Neural cell (in vitro differentiated cells): ENCODE results near the gene DLK2. TPM values are rescaled to one million over a fixed set of nuclear protein-coding genes. Genes with fewer than 3 reads are reported as not detected.

Source experiments
- H2AFZ ChIP-seq: fragments of 200-600, 300-800 bp; sonication (generic), shearing (Covaris generic); 2 replicates; pipeline ENCODE4 v1.6.0; 2014; ENCODE audit warnings: low read depth, mild to moderate bottlenecking, antibody characterized with exemption, low read length, moderate library complexity
- H3F3A ChIP-seq: fragments of 200-600 bp; shearing (Covaris generic); 2 replicates; pipeline ENCODE4 v1.6.1; 2016; ENCODE audit warnings: mild to moderate bottlenecking, moderate library complexity, mixed read lengths, antibody characterized with exemption, low read length; ENCODE audit not compliant: insufficient read depth, poor library complexity, severe bottlenecking
- H3K27ac ChIP-seq: fragments of 200-600, 300-800 bp; sonication (generic), shearing (Covaris generic); 2 replicates; pipeline ENCODE4 v1.5.1; 2014; ENCODE audit warnings: mild to moderate bottlenecking, low read length, moderate library complexity
- H3K27me3 ChIP-seq: fragments of 300-800, 200-600 bp; sonication (generic), shearing (Covaris generic); 2 replicates; pipeline ENCODE4 v1.6.0; 2014; ENCODE audit warnings: mild to moderate bottlenecking, low read depth, low read length, moderate library complexity; ENCODE audit not compliant: insufficient read depth
- H3K36me3 ChIP-seq: fragments of 300-800, 200-600 bp; sonication (generic), shearing (Covaris generic); 2 replicates; pipeline ENCODE4 v1.5.1; 2014; ENCODE audit warnings: mild to moderate bottlenecking, antibody characterized with exemption, low read length, moderate library complexity; ENCODE audit not compliant: insufficient read depth
- H3K4me2 ChIP-seq: fragments of 300-800, 200-600 bp; sonication (generic), shearing (Covaris generic); 2 replicates; pipeline ENCODE4 v1.6.0; 2014; ENCODE audit warnings: mild to moderate bottlenecking, low read length
- H3K4me3 ChIP-seq: fragments of 300-800, 200-600 bp; sonication (generic), shearing (Covaris generic); 2 replicates; pipeline ENCODE4 v1.5.1; 2014; ENCODE audit warnings: mild to moderate bottlenecking, low read length, moderate library complexity
- H3K79me2 ChIP-seq: fragments of 200-600 bp; shearing (Covaris generic); replicated peaks from 2 replicates; pipeline ENCODE4 v1.6.0; 2014; ENCODE audit warnings: mild to moderate bottlenecking, low read length, moderate library complexity; ENCODE audit not compliant: insufficient read depth
- H3K9ac ChIP-seq: fragments of 300-800, 200-600 bp; sonication (generic), shearing (Covaris generic); 2 replicates; pipeline ENCODE4 v1.6.1; 2016; ENCODE audit warnings: mild to moderate bottlenecking, low read length, mixed read lengths
- H3K9me2 ChIP-seq: fragments of 200-600 bp; shearing (Covaris generic); 2 replicates; pipeline ENCODE4 v1.6.1; 2016; ENCODE audit warnings: mild to moderate bottlenecking, low read length, mixed read lengths; ENCODE audit not compliant: insufficient read depth
- H3K9me3 ChIP-seq: fragments of 200-600, 300-800 bp; sonication (generic), shearing (Covaris generic); 2 replicates; pipeline ENCODE4 v1.6.1; 2016; ENCODE audit warnings: mild to moderate bottlenecking, mixed run types, low read length, moderate library complexity, mixed read lengths
- H4K20me1 ChIP-seq: fragments of 200-600 bp; shearing (Covaris generic); 2 replicates; pipeline ENCODE4 v1.6.1; 2016; ENCODE audit warnings: mild to moderate bottlenecking, mixed run types; ENCODE audit not compliant: insufficient read depth
- EP300 ChIP-seq: fragments of 450-650 bp; conservative IDR thresholded peaks from 2 replicates; pipeline ENCODE4 v1.6.1; 2014; ENCODE audit warnings: antibody characterized with exemption, mild to moderate bottlenecking, moderate library complexity; ENCODE audit not compliant: poor library complexity, severe bottlenecking
- EZH2 ChIP-seq: fragments of 200-600, 300-800 bp; shearing (Covaris generic), sonication (generic); IDR thresholded peaks from 2 replicates; pipeline ENCODE4 v1.6.1; 2014; ENCODE audit warnings: antibody characterized with exemption, low read length, borderline replicate concordance, mild to moderate bottlenecking; ENCODE audit not compliant: insufficient read depth, poor library complexity, severe bottlenecking
- MXI1 ChIP-seq: fragments of 450-650 bp; conservative IDR thresholded peaks from 2 replicates; pipeline ENCODE4 v1.6.1; 2014; ENCODE audit warnings: antibody characterized with exemption, mild to moderate bottlenecking; ENCODE audit not compliant: poor library complexity, severe bottlenecking
- POLR2AphosphoS5 ChIP-seq: IDR thresholded peaks from 2 replicates; pipeline ENCODE4 v1.6.1; 2012
- RAD21 ChIP-seq: fragments of 450-650 bp; conservative IDR thresholded peaks from 2 replicates; pipeline ENCODE4 v1.6.1; 2014; ENCODE audit warnings: antibody characterized with exemption, mild to moderate bottlenecking, moderate library complexity
- SMC3 ChIP-seq: fragments of 450-650 bp; conservative IDR thresholded peaks from 2 replicates; pipeline ENCODE4 v1.6.1; 2014; ENCODE audit warnings: antibody characterized with exemption, mild to moderate bottlenecking, moderate library complexity; ENCODE audit not compliant: poor library complexity
- TAF1 ChIP-seq: IDR thresholded peaks from 2 replicates; pipeline ENCODE4 v1.6.1; 2012; ENCODE audit warnings: low read depth
- polyA plus RNA-seq: library from polyadenylated mRNA; depleted of rRNA; stranded (reverse); fragments of >200 nt; gene quantifications from 2 replicates; pipeline ENCODE4 v1.2.3, GENCODE V29; 2014
- small RNA-seq, 3 experiments: library from RNA; depleted of rRNA; stranded (forward); fragments of <200 nt; gene quantifications; one replicate each; pipeline ENCODE3, GENCODE V24; 2012
- TF ChIP-seq, protein P1 (sequence below): fragments of 450-650 bp; IDR thresholded peaks from 2 replicates; pipeline ENCODE4 v1.5.1; 2014; ENCODE audit warnings: antibody characterized with exemption, mild to moderate bottlenecking, moderate library complexity; ENCODE audit not compliant: poor library complexity, severe bottlenecking
- TF ChIP-seq, protein P2 (sequence below): IDR thresholded peaks from 2 replicates; pipeline ENCODE4 v1.6.1; 2012; ENCODE audit warnings: borderline replicate concordance

Gene DLK2
- polyA plus RNA-seq, 1 donor from 2014 or later: 19.8 TPM

GRCh38 chr6:43401730-43402129, 53.6 kb downstream of the DLK2 start:
- Histone ChIP-seq H2AFZ (no peak overlapping the region), H3K9ac (no peak overlapping the region), H3K9me3 (no peaks in the 10 kb centered on the region), H3K36me3 (no peaks in the 10 kb centered on the region), H3K79me2 (no peaks in the 10 kb centered on the region), H3K4me2 (no peak overlapping the region), H3K27ac (no peak overlapping the region), H3K4me3 (no peak overlapping the region), H4K20me1 (no peaks in the 10 kb centered on the region), H3K27me3 (no peaks in the 10 kb centered on the region), H3F3A (no peaks in the 10 kb centered on the region), H3K9me2 (no peaks in the 10 kb centered on the region)
- TF ChIP-seq POLR2AphosphoS5: no peak
- no peak for TF ChIP-seq MXI1
- no peak for TF ChIP-seq SMC3
- TF ChIP-seq TAF1: no peak
- TF ChIP-seq RAD21: no peak
- TF ChIP-seq EP300: no peak
- TF ChIP-seq, protein P1, sequence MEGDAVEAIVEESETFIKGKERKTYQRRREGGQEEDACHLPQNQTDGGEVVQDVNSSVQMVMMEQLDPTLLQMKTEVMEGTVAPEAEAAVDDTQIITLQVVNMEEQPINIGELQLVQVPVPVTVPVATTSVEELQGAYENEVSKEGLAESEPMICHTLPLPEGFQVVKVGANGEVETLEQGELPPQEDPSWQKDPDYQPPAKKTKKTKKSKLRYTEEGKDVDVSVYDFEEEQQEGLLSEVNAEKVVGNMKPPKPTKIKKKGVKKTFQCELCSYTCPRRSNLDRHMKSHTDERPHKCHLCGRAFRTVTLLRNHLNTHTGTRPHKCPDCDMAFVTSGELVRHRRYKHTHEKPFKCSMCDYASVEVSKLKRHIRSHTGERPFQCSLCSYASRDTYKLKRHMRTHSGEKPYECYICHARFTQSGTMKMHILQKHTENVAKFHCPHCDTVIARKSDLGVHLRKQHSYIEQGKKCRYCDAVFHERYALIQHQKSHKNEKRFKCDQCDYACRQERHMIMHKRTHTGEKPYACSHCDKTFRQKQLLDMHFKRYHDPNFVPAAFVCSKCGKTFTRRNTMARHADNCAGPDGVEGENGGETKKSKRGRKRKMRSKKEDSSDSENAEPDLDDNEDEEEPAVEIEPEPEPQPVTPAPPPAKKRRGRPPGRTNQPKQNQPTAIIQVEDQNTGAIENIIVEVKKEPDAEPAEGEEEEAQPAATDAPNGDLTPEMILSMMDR: no peak
- no peak for TF ChIP-seq EZH2
- TF ChIP-seq, protein P2, sequence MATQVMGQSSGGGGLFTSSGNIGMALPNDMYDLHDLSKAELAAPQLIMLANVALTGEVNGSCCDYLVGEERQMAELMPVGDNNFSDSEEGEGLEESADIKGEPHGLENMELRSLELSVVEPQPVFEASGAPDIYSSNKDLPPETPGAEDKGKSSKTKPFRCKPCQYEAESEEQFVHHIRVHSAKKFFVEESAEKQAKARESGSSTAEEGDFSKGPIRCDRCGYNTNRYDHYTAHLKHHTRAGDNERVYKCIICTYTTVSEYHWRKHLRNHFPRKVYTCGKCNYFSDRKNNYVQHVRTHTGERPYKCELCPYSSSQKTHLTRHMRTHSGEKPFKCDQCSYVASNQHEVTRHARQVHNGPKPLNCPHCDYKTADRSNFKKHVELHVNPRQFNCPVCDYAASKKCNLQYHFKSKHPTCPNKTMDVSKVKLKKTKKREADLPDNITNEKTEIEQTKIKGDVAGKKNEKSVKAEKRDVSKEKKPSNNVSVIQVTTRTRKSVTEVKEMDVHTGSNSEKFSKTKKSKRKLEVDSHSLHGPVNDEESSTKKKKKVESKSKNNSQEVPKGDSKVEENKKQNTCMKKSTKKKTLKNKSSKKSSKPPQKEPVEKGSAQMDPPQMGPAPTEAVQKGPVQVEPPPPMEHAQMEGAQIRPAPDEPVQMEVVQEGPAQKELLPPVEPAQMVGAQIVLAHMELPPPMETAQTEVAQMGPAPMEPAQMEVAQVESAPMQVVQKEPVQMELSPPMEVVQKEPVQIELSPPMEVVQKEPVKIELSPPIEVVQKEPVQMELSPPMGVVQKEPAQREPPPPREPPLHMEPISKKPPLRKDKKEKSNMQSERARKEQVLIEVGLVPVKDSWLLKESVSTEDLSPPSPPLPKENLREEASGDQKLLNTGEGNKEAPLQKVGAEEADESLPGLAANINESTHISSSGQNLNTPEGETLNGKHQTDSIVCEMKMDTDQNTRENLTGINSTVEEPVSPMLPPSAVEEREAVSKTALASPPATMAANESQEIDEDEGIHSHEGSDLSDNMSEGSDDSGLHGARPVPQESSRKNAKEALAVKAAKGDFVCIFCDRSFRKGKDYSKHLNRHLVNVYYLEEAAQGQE: no peak

Small RNAs within 50 kb of the gene (small RNA-seq; reads per million reads assigned to genes)
- 0 to 0.03 (median 0) reads per million in 3 experiments for gene MIR6780B
- 0 reads per million in 3 experiments for gene RNU6-1113P

Other genes with a start within 250 kb of the DLK2 start
- gene DNPH1, start 226.1 kb downstream of the DLK2 start, polyA plus RNA-seq: 48.3 and 65.5 TPM in 2 replicates
- 4.2 and 6.8 TPM in 2 replicates for gene TTBK1, start 212.1 kb downstream of the DLK2 start, polyA plus RNA-seq
- gene SLC22A7, start 157.3 kb downstream of the DLK2 start, polyA plus RNA-seq: 2.3 and 2.4 TPM in 2 replicates
- 3.7 and 11.6 TPM in 2 replicates for gene CRIP3, start 146.7 kb downstream of the DLK2 start, polyA plus RNA-seq
- gene ZNF318, start 85.9 kb downstream of the DLK2 start, polyA plus RNA-seq: 11.7 and 16.1 TPM in 2 replicates
- 22.4 and 29.6 TPM in 2 replicates for gene ABCC10, start 28.0 kb downstream of the DLK2 start, polyA plus RNA-seq
- 11.4 and 12.6 TPM in 2 replicates for gene TJAP1, start 22.0 kb upstream of the DLK2 start, polyA plus RNA-seq
- 4.7 and 6.9 TPM in 2 replicates for gene LRRC73, start 54.8 kb upstream of the DLK2 start, polyA plus RNA-seq
- gene YIPF3, start 61.4 kb upstream of the DLK2 start, polyA plus RNA-seq: 236 and 244 TPM in 2 replicates
- gene POLR1C, start 61.5 kb upstream of the DLK2 start, polyA plus RNA-seq: 62.0 and 88.7 TPM in 2 replicates
- gene XPO5, start 120.5 kb upstream of the DLK2 start, polyA plus RNA-seq: 28.5 and 36.0 TPM in 2 replicates
- gene POLH, start 120.6 kb upstream of the DLK2 start, polyA plus RNA-seq: 6.5 and 9.1 TPM in 2 replicates
- gene GTPBP2, start 173.7 kb upstream of the DLK2 start, polyA plus RNA-seq: 103 and 117 TPM in 2 replicates
- gene MAD2L1BP, start 180.3 kb upstream of the DLK2 start, polyA plus RNA-seq: 43.2 and 64.2 TPM in 2 replicates
- 0.88 and 1.8 TPM in 2 replicates for gene RSPH9, start 189.5 kb upstream of the DLK2 start, polyA plus RNA-seq
- gene MRPS18A, start 232.2 kb upstream of the DLK2 start, polyA plus RNA-seq: 39.6 and 52.4 TPM in 2 replicates